Endothelial cell of umbilical vein (primary cell): Measurements from ENCODE around the gene AMBP. TPM values are rescaled to one million over a fixed set of nuclear protein-coding genes. Genes with fewer than 3 reads are reported as not detected.
"Not testable (repeated sequence)": the region's sequence is repeated elsewhere in the genome, so short reads cannot be mapped to it uniquely, and the experiment has no call there.

Experiments used
- BruUV-seq: library from RNA; stranded (reverse); fragments of 400-500 nt; replicated peaks from 2 replicates; lab custom pipeline; 2021; lab: Mats Ljungman, UMichigan
- CTCF ChIA-PET: fragments of 300-600, 350-600 bp; sonication (Branson Sonifier 250); formaldehyde crosslinking; loops from one replicate; lab custom pipeline; 2021; ENCODE audit warnings: antibody characterized with exemption, inconsistent platforms; lab: Charles Lee
- POLR2A ChIA-PET: fragments of 300-600, 350-600 bp; sonication (Branson Sonifier 250); formaldehyde crosslinking; loops from one replicate; lab custom pipeline; 2021; ENCODE audit warnings: antibody characterized with exemption, inconsistent platforms; lab: Charles Lee
- DNase-seq: peaks from one replicate; pipeline ENCODE4 v3.0.0-alpha.2; 2011; ENCODE audit warnings: low read depth, low spot score
- FAIRE-seq: peaks from 2 replicates; lab custom pipeline; 2011; peaks lifted over from hg19 to GRCh38; lab: Jason Lieb, UNC
- H2AFZ ChIP-seq: 2 replicates; pipeline ENCODE4 v1.6.0; 2012; ENCODE audit warnings: low read depth, low read length, control low read depth, inconsistent platforms
- H3K27ac ChIP-seq: 2 replicates; pipeline ENCODE4 v1.5.1; 2011; ENCODE audit warnings: low read depth, mild to moderate bottlenecking, control low read depth, low read length, moderate library complexity; ENCODE audit not compliant: insufficient read depth
- H3K27me3 ChIP-seq, 2 experiments: 2 replicates each; pipeline versions ENCODE4 v1.6.0 to v1.6.1; 2011; ENCODE audit warnings: low read length in 2 of 2, mixed read lengths in 1 of 2; ENCODE audit not compliant: control insufficient read depth in 2 of 2, insufficient read depth in 2 of 2
- H3K36me3 ChIP-seq, 2 experiments: 2 replicates in 1 of 2; 3 replicates in 1 of 2; pipeline ENCODE4 v1.5.1; 2011; ENCODE audit warnings: low read length in 2 of 2, mild to moderate bottlenecking in 1 of 2, moderate library complexity in 1 of 2; ENCODE audit not compliant: control insufficient read depth in 2 of 2, insufficient read depth in 2 of 2; ENCODE audit errors: extremely low read depth in 1 of 2
- H3K4me1 ChIP-seq: 3 replicates; pipeline ENCODE4 v1.5.1; 2011; ENCODE audit warnings: mild to moderate bottlenecking, low read length; ENCODE audit not compliant: control insufficient read depth, insufficient read depth; ENCODE audit errors: extremely low read depth
- H3K4me2 ChIP-seq: 2 replicates; pipeline ENCODE4 v1.6.1; 2011; ENCODE audit warnings: low read length, control low read depth, mixed read lengths; ENCODE audit not compliant: insufficient read depth
- H3K4me3 ChIP-seq, 3 experiments: fragments of 200-600 bp in 1 of 3; sonication (generic), shearing (Covaris generic) in 1 of 3; replicated peaks in 1 of 3; 2 replicates each; pipeline ENCODE4 v1.5.1; 2011 to 2016; ENCODE audit warnings: control low read depth in 3 of 3, low read length in 3 of 3, mild to moderate bottlenecking in 2 of 3, inconsistent platforms in 1 of 3, low read depth in 1 of 3, moderate library complexity in 1 of 3; ENCODE audit not compliant: insufficient read depth in 1 of 3
- H3K79me2 ChIP-seq: 2 replicates; pipeline ENCODE4 v1.6.0; 2012; ENCODE audit warnings: low read length, inconsistent platforms; ENCODE audit not compliant: control insufficient read depth, insufficient read depth
- H3K9ac ChIP-seq: replicated peaks from 2 replicates; pipeline ENCODE3; 2011; ENCODE audit warnings: low read length, control low read depth; ENCODE audit not compliant: insufficient read depth; ENCODE audit errors: extremely low read depth
- H3K9me1 ChIP-seq: replicated peaks from 3 replicates; pipeline ENCODE4 v1.6.0; 2011; ENCODE audit warnings: mild to moderate bottlenecking, low read length; ENCODE audit not compliant: control insufficient read depth, insufficient read depth; ENCODE audit errors: extremely low read depth
- H3K9me3 ChIP-seq: replicated peaks from 2 replicates; pipeline ENCODE4 v1.5.1; 2012; ENCODE audit warnings: low read length, inconsistent platforms; ENCODE audit not compliant: control insufficient read depth, insufficient read depth
- H4K20me1 ChIP-seq: replicated peaks from 2 replicates; pipeline ENCODE3; 2011; ENCODE audit warnings: mild to moderate bottlenecking, low read length; ENCODE audit not compliant: control insufficient read depth, insufficient read depth; ENCODE audit errors: extremely low read depth
- FOS ChIP-seq: IDR thresholded peaks from 2 replicates; pipeline ENCODE4 v1.6.1; 2011; ENCODE audit warnings: mild to moderate bottlenecking, low read length, moderate library complexity, borderline replicate concordance; ENCODE audit not compliant: insufficient read depth
- JUN ChIP-seq: IDR thresholded peaks from 2 replicates; pipeline ENCODE4 v1.6.1; 2011; ENCODE audit warnings: borderline replicate concordance, low read depth; ENCODE audit not compliant: insufficient read length, insufficient read depth
- MYC ChIP-seq: IDR thresholded peaks from one replicate; pipeline ENCODE4 v1.6.1; 2011; ENCODE audit warnings: mild to moderate bottlenecking, low read depth, low read length
- POLR2AphosphoS5 ChIP-seq: IDR thresholded peaks from 2 replicates; pipeline ENCODE4 v1.6.1; 2012; ENCODE audit warnings: low read depth, mild to moderate bottlenecking, control low read depth, low read length, moderate library complexity; ENCODE audit not compliant: insufficient read depth
- dilution Hi-C: fragments of 300-500 bp; cut with MboI; formaldehyde crosslinking; loops from one replicate; pipeline ENCODE4 v1.15.0; 2019; ENCODE audit warnings: low sequenced_read_pairs; ENCODE audit not compliant: extremely low pct_ligation_motif_present
- intact Hi-C: fragments of 100-400 bp; cut with micrococcal nuclease; formaldehyde crosslinking; loops from one replicate; pipeline ENCODE4 v1.10.0; 2022
- polyA plus RNA-seq, 4 experiments: library from polyadenylated mRNA; depleted of rRNA in 3 of 4; stranded (reverse) in 3 of 4; unstranded in 1 of 4; fragments of >200 nt; gene quantifications; 2 replicates each; pipeline versions ENCODE4 v1.2.1 to v1.2.3, GENCODE V29; 2011 to 2012; ENCODE audit warnings: missing spikeins in 1 of 4
- total RNA-seq: library from RNA; stranded (reverse); gene quantifications from 2 replicates; pipeline ENCODE4 v1.2.3, GENCODE V29; 2021
- TF ChIP-seq, protein P1 (sequence below), 2 donors: IDR thresholded peaks; 1 replicate in 1 of 2; 2 replicates in 1 of 2; pipeline ENCODE4 v1.5.1; 2011; ENCODE audit warnings: low read length in 2 of 2, mild to moderate bottlenecking in 2 of 2, moderate library complexity in 2 of 2, control low read depth in 1 of 2, inconsistent platforms in 1 of 2, low read depth in 1 of 2; ENCODE audit not compliant: insufficient read depth in 1 of 2; ENCODE audit errors: extremely low read depth in 1 of 2
- TF ChIP-seq, protein P2 (sequence below): IDR thresholded peaks from 2 replicates; pipeline ENCODE4 v1.6.1; 2011; ENCODE audit not compliant: insufficient read depth, insufficient read length

The AMBP gene
- total and polyA plus RNA-seq, 2 donors (not counting 3 experiments of a cell fraction or from before 2014, with no cell fraction given), result not detected

DNA sequence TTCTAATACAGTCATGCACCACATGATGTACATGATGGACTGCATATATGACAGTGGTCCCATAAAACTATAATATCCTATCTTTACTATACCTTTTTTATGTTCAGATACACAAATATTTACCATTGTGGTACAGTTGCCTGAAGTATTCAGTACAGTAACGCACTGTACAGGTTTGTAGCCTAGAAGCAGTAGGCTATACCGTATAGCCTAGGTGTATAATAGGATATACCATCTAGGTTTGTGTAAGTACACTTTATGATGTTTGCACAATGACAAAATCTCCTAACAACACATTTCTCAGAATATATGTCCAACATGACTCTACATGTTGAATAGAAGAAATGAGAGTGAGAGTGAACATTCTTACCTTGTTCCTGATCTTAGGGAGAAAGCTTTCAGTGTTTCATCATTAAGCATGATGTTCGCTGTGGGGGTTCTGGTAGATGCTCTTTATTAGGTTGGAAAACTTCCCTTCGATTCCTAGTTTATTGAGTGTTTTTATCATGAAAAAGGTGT, 31.8 kb downstream of the AMBP start:
- Histone ChIP-seq H3K9me1 (no peaks in the 10 kb centered on the region), H3K79me2 (no peaks in the 10 kb centered on the region), H3K27ac (no peak overlapping the region), H3K4me2 (no peak overlapping the region), H3K4me1 (peaks cover 4% of the 10 kb centered on the region), H2AFZ (no peak overlapping the region), H4K20me1 (no peaks in the 10 kb centered on the region), H3K27me3 (no peaks in the 10 kb centered on the region), H3K36me3 (peaks cover 22 to 24% of the 10 kb centered on the region in 2 experiments), H3K9ac (no peak overlapping the region), H3K9me3 (no peaks in the 10 kb centered on the region), H3K4me3 (no peak overlapping the region)
- dilution Hi-C loops (no loop called here), intact Hi-C loops (loop anchor here (2.0 kb wide), 2 partner anchors 239 to 309 kb away; no protein-coding TSS in a partner anchor)
- no peak for FAIRE-seq
- no peak for DNase-seq
- ChIA-PET POLR2A (no interaction called here), CTCF (interaction anchor here (0.8 to 1.9 kb wide), 3 partner anchors 189 to 309 kb away, joined by 3 to 21 read pairs (median 3); no protein-coding TSS in a partner anchor)
- BruUV-seq, result no TSS peak
- TF ChIP-seq FOS (no peak), JUN (no peak), POLR2AphosphoS5 (no peak), MYC (no peak)
- TF ChIP-seq, protein P1, sequence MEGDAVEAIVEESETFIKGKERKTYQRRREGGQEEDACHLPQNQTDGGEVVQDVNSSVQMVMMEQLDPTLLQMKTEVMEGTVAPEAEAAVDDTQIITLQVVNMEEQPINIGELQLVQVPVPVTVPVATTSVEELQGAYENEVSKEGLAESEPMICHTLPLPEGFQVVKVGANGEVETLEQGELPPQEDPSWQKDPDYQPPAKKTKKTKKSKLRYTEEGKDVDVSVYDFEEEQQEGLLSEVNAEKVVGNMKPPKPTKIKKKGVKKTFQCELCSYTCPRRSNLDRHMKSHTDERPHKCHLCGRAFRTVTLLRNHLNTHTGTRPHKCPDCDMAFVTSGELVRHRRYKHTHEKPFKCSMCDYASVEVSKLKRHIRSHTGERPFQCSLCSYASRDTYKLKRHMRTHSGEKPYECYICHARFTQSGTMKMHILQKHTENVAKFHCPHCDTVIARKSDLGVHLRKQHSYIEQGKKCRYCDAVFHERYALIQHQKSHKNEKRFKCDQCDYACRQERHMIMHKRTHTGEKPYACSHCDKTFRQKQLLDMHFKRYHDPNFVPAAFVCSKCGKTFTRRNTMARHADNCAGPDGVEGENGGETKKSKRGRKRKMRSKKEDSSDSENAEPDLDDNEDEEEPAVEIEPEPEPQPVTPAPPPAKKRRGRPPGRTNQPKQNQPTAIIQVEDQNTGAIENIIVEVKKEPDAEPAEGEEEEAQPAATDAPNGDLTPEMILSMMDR (IDR thresholded peaks at IDR 0.05; ENCODE audit: extremely low read depth in 1 of 2, insufficient read depth in 1 of 2, low read depth in 1 of 2, low read length in 2 of 2), result no peak
- TF ChIP-seq, protein P2, sequence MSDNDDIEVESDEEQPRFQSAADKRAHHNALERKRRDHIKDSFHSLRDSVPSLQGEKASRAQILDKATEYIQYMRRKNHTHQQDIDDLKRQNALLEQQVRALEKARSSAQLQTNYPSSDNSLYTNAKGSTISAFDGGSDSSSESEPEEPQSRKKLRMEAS, result no peak

DNA sequence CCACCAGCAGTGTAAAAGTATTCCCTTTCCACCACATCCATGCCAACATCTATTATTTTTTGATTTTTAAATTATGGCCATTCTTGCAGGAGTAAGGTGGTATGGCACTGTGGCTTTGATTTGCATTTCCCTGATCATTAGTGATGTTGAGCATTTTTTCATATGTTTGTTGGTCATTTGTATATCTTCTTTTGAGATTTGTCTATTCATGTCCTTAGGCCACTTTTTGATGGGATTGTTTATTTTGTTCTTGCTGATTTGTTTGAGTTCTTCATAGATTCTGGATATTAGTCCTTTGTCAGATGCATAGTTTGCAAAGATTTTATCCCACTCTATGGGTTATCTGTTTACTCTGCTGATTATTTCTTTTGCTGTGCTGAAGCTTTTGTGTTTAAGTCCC, 34.4 kb downstream of the AMBP start:
- CTCF ChIA-PET, result interaction anchor here (0.6 to 1.2 kb wide), 2 partner anchors 20 to 39 kb away, joined by 3 read pairs; no protein-coding TSS in a partner anchor
- H3K9me3 ChIP-seq, H3K4me1 ChIP-seq, H3K9me1 ChIP-seq, H2AFZ ChIP-seq, H4K20me1 ChIP-seq, H3K27me3 ChIP-seq, dilution Hi-C loops, H3K9ac ChIP-seq, FAIRE-seq, H3K79me2 ChIP-seq, DNase-seq, BruUV-seq, H3K4me2 ChIP-seq, H3K27ac ChIP-seq, intact Hi-C loops, H3K4me3 ChIP-seq, POLR2A ChIA-PET: not testable (repeated sequence)
- H3K36me3 ChIP-seq, result peaks cover 8 to 17% of the 10 kb centered on the region in 2 experiments
